Natural killer cell (primary cell): ENCODE results near the gene POLK. TPM values are rescaled to one million over a fixed set of nuclear protein-coding genes. Genes with fewer than 3 reads are reported as not detected.

Experiments used
- ATAC-seq, 3 donors: fragments of 150-1000 bp in 2 of 3; fragments of 200-7000 bp in 1 of 3; cut with Tn5 transposase; 1 replicate in 1 of 3; 2 replicates in 2 of 3; pipeline ENCODE4 v1.10.0; 2021; ENCODE audit warnings: mild to moderate bottlenecking in 2 of 3, moderate library complexity in 2 of 3
- DNase-seq, 2 donors: peaks; one replicate each; pipeline versions ENCODE4 v3.0.0 to v3.0.0-alpha.2; 2013 to 2021; ENCODE audit warnings: mixed read lengths in 1 of 2
- H3K27ac ChIP-seq: one replicate; pipeline ENCODE4 v1.5.1; 2013; ENCODE audit warnings: mild to moderate bottlenecking, low read length
- H3K27me3 ChIP-seq: one replicate; pipeline ENCODE4 v1.6.1; 2013; ENCODE audit warnings: low read length; ENCODE audit not compliant: control insufficient read depth, insufficient read depth
- H3K36me3 ChIP-seq: one replicate; pipeline ENCODE4 v1.6.1; 2013; ENCODE audit warnings: low read length; ENCODE audit not compliant: control insufficient read depth, insufficient read depth
- H3K4me1 ChIP-seq: one replicate; pipeline ENCODE4 v1.6.1; 2013; ENCODE audit warnings: low read length; ENCODE audit not compliant: control insufficient read depth, insufficient read depth
- H3K4me3 ChIP-seq: one replicate; pipeline ENCODE4 v1.5.1; 2013; ENCODE audit warnings: low read length
- H3K9me3 ChIP-seq: one replicate; pipeline ENCODE4 v1.6.1; 2013; ENCODE audit warnings: low read length; ENCODE audit not compliant: control insufficient read depth, insufficient read depth
- H3K27ac Mint-ChIP-seq, 2 donors: one replicate each; pipeline ENCODE4 v1.8.0; 2022; ENCODE audit warnings: mild to moderate bottlenecking in 2 of 2, mixed read lengths in 2 of 2, moderate library complexity in 1 of 2
- H3K27me3 Mint-ChIP-seq, 2 donors: one replicate each; pipeline ENCODE4 v1.8.0; 2022; ENCODE audit warnings: low read depth in 2 of 2, mixed read lengths in 2 of 2
- H3K36me3 Mint-ChIP-seq: one replicate; pipeline ENCODE4 v1.8.0; 2022; ENCODE audit warnings: mixed read lengths
- H3K4me1 Mint-ChIP-seq, 2 donors: one replicate each; pipeline ENCODE4 v1.8.0; 2022; ENCODE audit warnings: mixed read lengths in 2 of 2
- H3K4me3 Mint-ChIP-seq: one replicate; pipeline ENCODE4 v1.8.0; 2022; ENCODE audit warnings: mild to moderate bottlenecking, moderate library complexity, mixed read lengths
- H3K9me3 Mint-ChIP-seq, 2 donors: one replicate each; pipeline ENCODE4 v1.8.0; 2022; ENCODE audit warnings: mixed read lengths in 2 of 2
- CTCF ChIP-seq: fragments of 200-600 bp; IDR thresholded peaks from one replicate; pipeline ENCODE4 v1.8.0; 2022; ENCODE audit warnings: antibody characterized with exemption
- WGBS: methylation state at CpG from one replicate; pipeline ENCODE4 v1.1.7; 2013; ENCODE audit warnings: missing lambda C conversion rate; ENCODE audit not compliant: insufficient coverage; 5-methylcytosine and 5-hydroxymethylcytosine counted together
- intact Hi-C: fragments of 100-400 bp; cut with micrococcal nuclease; formaldehyde crosslinking; loops from one replicate; pipeline ENCODE4 v1.14.2; 2022
- total RNA-seq, 4 donors: library from RNA; stranded (reverse); fragments of 120-200 nt in 1 of 4; gene quantifications; one replicate each; pipeline versions ENCODE4 v1.2.3 to v1.2.4, GENCODE V29; 2013 to 2022

Gene POLK
- total RNA-seq, 3 donors from 2014 or later (not counting 1 experiment from before 2014, with no cell fraction given), result 16.8 to 21.5 (median 21.4) TPM

GRCh38 chr5:75534734-75535133 lies 23.0 kb downstream of the POLK start:
- 90% methylated on average over 2 of the region's 2 CpGs for WGBS
- H3K4me1 Mint-ChIP-seq, result peaks cover 9 to 24% of the 10 kb centered on the region in 2 donors

GRCh38 chr5:75536147-75536546 lies 24.5 kb downstream of the POLK start:
- no peak overlapping the region for H3K4me3 ChIP-seq

More at GRCh38 chr5:75534734-75535133, 23.0 kb downstream of the POLK start:
- H3K9me3 ChIP-seq, result no peaks in the 10 kb centered on the region
- H3K27ac ChIP-seq, result no peak overlapping the region
- H3K36me3 ChIP-seq, result peaks cover 2% of the 10 kb centered on the region
- Mint-ChIP-seq H3K4me3 (no peak overlapping the region), H3K27ac (no peak overlapping the region), H3K36me3 (peaks cover 14% of the 10 kb centered on the region), H3K27me3 (no peaks in the 10 kb centered on the region), H3K9me3 (peaks cover 3 to 7% of the 10 kb centered on the region in 2 donors)
- H3K4me3 ChIP-seq, result no peak overlapping the region
- no peak for ATAC-seq
- H3K27me3 ChIP-seq, result no peaks in the 10 kb centered on the region
- intact Hi-C loops, result no loop called here
- DNase-seq, result no peak
- peaks cover 4% of the 10 kb centered on the region for H3K4me1 ChIP-seq
- TF ChIP-seq CTCF, result no peak

GRCh38 chr5:75536694-75537360 lies 25.1 kb downstream of the POLK start:
- intact Hi-C loops, result no loop called here
- no peaks in the 10 kb centered on the region for H3K27me3 Mint-ChIP-seq
- Histone ChIP-seq H3K27me3 (no peaks in the 10 kb centered on the region), H3K27ac (no peak overlapping the region), H3K4me3 (no peak overlapping the region), H3K36me3 (peaks cover 2% of the 10 kb centered on the region), H3K4me1 (peaks cover 4% of the 10 kb centered on the region), H3K9me3 (no peaks in the 10 kb centered on the region)
- DNase-seq (no peak), ATAC-seq (no peak)
- H3K27ac Mint-ChIP-seq, result no peak overlapping the region
- peaks cover 3 to 7% of the 10 kb centered on the region in 2 donors for H3K9me3 Mint-ChIP-seq
- TF ChIP-seq CTCF, result no peak
- H3K4me1 Mint-ChIP-seq, result peaks cover 9 to 24% of the 10 kb centered on the region in 2 donors
- WGBS, result 98% methylated on average over 6 of the region's 6 CpGs
- no peak overlapping the region for H3K4me3 Mint-ChIP-seq
- H3K36me3 Mint-ChIP-seq, result peaks cover 14% of the 10 kb centered on the region

More at GRCh38 chr5:75536147-75536546, 24.5 kb downstream of the POLK start:
- DNase-seq, result no peak
- peaks cover 2% of the 10 kb centered on the region for H3K36me3 ChIP-seq
- Mint-ChIP-seq H3K4me1 (peaks cover 9 to 24% of the 10 kb centered on the region in 2 donors), H3K9me3 (peaks cover 3 to 7% of the 10 kb centered on the region in 2 donors), H3K4me3 (no peak overlapping the region), H3K27ac (no peak overlapping the region), H3K27me3 (no peaks in the 10 kb centered on the region), H3K36me3 (peaks cover 14% of the 10 kb centered on the region)
- ATAC-seq, result no peak
- WGBS, result 95% methylated on average over 3 of the region's 3 CpGs
- no peak overlapping the region for H3K27ac ChIP-seq
- no peak for TF ChIP-seq CTCF
- intact Hi-C loops, result no loop called here
- no peaks in the 10 kb centered on the region for H3K9me3 ChIP-seq
- peaks cover 4% of the 10 kb centered on the region for H3K4me1 ChIP-seq
- H3K27me3 ChIP-seq, result no peaks in the 10 kb centered on the region

GRCh38 chr5:75538211-75538610 lies 26.5 kb downstream of the POLK start:
- no peak overlapping the region for H3K27ac ChIP-seq
- no CpG with 5 or more reads among the region's 1 CpG for WGBS

More at GRCh38 chr5:75538211-75538610, 26.5 kb downstream of the POLK start:
- no peak for DNase-seq
- Mint-ChIP-seq H3K27me3 (no peaks in the 10 kb centered on the region), H3K27ac (no peak overlapping the region), H3K4me3 (no peak overlapping the region), H3K36me3 (peaks cover 11% of the 10 kb centered on the region), H3K4me1 (peaks cover 5 to 20% of the 10 kb centered on the region in 2 donors), H3K9me3 (peaks cover 3 to 7% of the 10 kb centered on the region in 2 donors)
- no peak for TF ChIP-seq CTCF
- Histone ChIP-seq H3K4me3 (no peak overlapping the region), H3K27me3 (no peaks in the 10 kb centered on the region), H3K9me3 (no peaks in the 10 kb centered on the region), H3K4me1 (peaks cover 4% of the 10 kb centered on the region), H3K36me3 (peaks cover 2% of the 10 kb centered on the region)
- no peak for ATAC-seq
- intact Hi-C loops, result no loop called here
